ENCODE results near the gene PLEKHG2.

PLEKHG2 gene

GRCh38 chr19:39369200-39369599, 43.3 kb upstream of the PLEKHG2 start:
- no CpG with 5 or more reads among the region's 2 CpGs for WGBS (ENCODE audit: extremely low coverage, insufficient coverage, low lambda C conversion rate)
- Histone ChIP-seq H3K36me3 (ENCODE audit: control insufficient read depth, insufficient read depth, low read length) (peaks cover 6% of the 10 kb centered on the region), H2BK5ac (ENCODE audit: low read length) (no peak overlapping the region)

DNA sequence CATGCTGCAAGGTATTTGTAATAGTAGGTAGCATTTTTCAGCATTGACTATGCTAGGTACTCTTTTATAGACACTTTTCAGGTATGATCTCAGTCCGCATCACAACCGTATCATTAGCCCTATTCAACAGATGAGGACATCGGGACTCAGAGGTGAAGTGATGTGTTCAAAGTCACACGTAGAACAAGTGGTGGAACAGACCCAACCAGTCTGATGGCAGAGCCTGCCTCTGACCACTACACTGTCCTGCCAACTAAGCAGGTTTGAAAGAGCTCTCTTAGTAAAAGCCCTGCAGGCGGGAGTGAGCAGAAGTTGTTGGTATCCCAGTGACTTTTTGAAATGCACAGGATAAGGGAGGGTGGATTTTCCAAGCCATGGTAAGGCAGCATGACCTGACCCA, 41.7 kb upstream of the PLEKHG2 start:
- Histone ChIP-seq H3K56ac (ENCODE audit: low read length) (no peak overlapping the region), H3K27ac (ENCODE audit: low read depth, low read length) (no peak overlapping the region), H3K27me3 (ENCODE audit: insufficient read depth, low read length, poor library complexity) (no peaks in the 10 kb centered on the region), H2BK5ac (ENCODE audit: low read length) (no peak overlapping the region), H3K9ac (ENCODE audit: low read length) (no peak overlapping the region), H4K8ac (ENCODE audit: low read depth, low read length) (no peak overlapping the region), H3K79me1 (ENCODE audit: low read length) (no peaks in the 10 kb centered on the region), H3K4me1 (ENCODE audit: control insufficient read depth, low read depth, low read length) (no peaks in the 10 kb centered on the region), H4K5ac (ENCODE audit: low read length) (no peak overlapping the region), H3K4me3 (ENCODE audit: low read length) (no peak overlapping the region), H3K18ac (ENCODE audit: low read length) (no peak overlapping the region), H2BK15ac (replicated peaks; ENCODE audit: low read depth) (no peak overlapping the region), H3K36me3 (ENCODE audit: control insufficient read depth, insufficient read depth, low read length) (peaks cover 6% of the 10 kb centered on the region), H3K79me2 (ENCODE audit: control insufficient read depth, insufficient read depth, low read length) (no peaks in the 10 kb centered on the region), H2BK120ac (ENCODE audit: low read depth, low read length) (no peak overlapping the region), H3K4me2 (ENCODE audit: low read length) (no peak overlapping the region), H3K23ac (ENCODE audit: low read length) (no peak overlapping the region), H3K4ac (ENCODE audit: low read depth, low read length) (no peak overlapping the region), H2AK5ac (ENCODE audit: low read length) (no peak overlapping the region)
- no peak for DNase-seq
- WGBS (ENCODE audit: extremely low coverage, insufficient coverage, low lambda C conversion rate), result no CpG with 5 or more reads among the region's 5 CpGs

More at GRCh38 chr19:39369200-39369599, 43.3 kb upstream of the PLEKHG2 start:
- no peak overlapping the region for H3K27ac ChIP-seq (ENCODE audit: low read depth, low read length)
- H2BK120ac ChIP-seq (ENCODE audit: low read depth, low read length), result no peak overlapping the region
- H3K4me2 ChIP-seq (ENCODE audit: low read length), result no peak overlapping the region
- H3K27me3 ChIP-seq (ENCODE audit: insufficient read depth, low read length, poor library complexity), result no peaks in the 10 kb centered on the region
- no peak overlapping the region for H4K5ac ChIP-seq (ENCODE audit: low read length)
- H2AK5ac ChIP-seq (ENCODE audit: low read length), result no peak overlapping the region
- no peaks in the 10 kb centered on the region for H3K79me2 ChIP-seq (ENCODE audit: control insufficient read depth, insufficient read depth, low read length)
- H3K4me1 ChIP-seq (ENCODE audit: control insufficient read depth, low read depth, low read length), result no peaks in the 10 kb centered on the region
- no peak overlapping the region for H4K8ac ChIP-seq (ENCODE audit: low read depth, low read length)
- H3K4me3 ChIP-seq (ENCODE audit: low read length), result no peak overlapping the region
- H3K79me1 ChIP-seq (ENCODE audit: low read length), result no peaks in the 10 kb centered on the region
- no peak overlapping the region for H3K4ac ChIP-seq (ENCODE audit: low read depth, low read length)
- no peak overlapping the region for H3K56ac ChIP-seq (ENCODE audit: low read length)
- no peak overlapping the region for H3K9ac ChIP-seq (ENCODE audit: low read length)
- no peak overlapping the region for H2BK15ac ChIP-seq (replicated peaks; ENCODE audit: low read depth)
- no peak for DNase-seq
- no peak overlapping the region for H3K18ac ChIP-seq (ENCODE audit: low read length)
- H3K23ac ChIP-seq (ENCODE audit: low read length), result no peak overlapping the region

DNA sequence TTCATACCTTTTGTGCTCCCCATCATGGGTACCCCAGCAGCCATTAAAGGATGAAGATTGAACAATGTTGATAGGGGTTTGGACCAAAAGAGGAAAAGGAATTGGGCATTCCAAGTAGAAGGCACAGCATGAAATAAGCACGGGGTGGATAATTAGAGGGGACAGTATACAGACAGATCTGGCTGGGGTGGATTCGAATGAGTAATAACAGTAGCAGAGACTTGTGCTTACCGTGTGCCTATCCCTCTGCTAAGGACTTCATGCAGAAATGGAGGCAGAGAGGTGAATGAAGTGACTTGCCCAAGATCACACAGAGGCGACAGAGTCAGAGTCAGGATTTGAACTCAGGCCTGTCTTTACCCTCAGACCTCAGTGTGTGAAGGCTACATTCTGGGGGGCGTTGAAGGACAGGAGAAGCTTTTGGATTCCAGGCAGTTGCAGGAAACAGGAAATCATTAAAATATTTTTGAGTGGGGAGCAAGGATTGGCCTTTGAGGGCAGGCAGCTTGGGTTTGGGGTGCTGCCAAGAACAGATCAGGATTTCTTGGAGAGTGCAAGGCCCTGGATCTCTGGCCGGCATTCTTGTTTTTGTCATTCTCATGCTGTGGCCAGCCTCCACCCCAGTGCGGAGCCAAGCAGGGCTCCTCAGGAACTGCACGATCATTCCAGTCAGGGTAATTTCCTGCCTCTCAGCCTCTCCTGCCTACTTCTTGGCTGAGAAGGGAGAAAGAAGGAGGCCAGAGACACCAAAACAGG, 40.2 kb upstream of the PLEKHG2 start:
- Histone ChIP-seq H3K23ac (ENCODE audit: low read length) (no peak overlapping the region), H3K4me2 (ENCODE audit: low read length) (no peak overlapping the region), H3K18ac (ENCODE audit: low read length) (no peak overlapping the region), H3K56ac (ENCODE audit: low read length) (no peak overlapping the region), H2BK5ac (ENCODE audit: low read length) (no peak overlapping the region), H4K5ac (ENCODE audit: low read length) (no peak overlapping the region), H3K27me3 (ENCODE audit: insufficient read depth, low read length, poor library complexity) (no peaks in the 10 kb centered on the region), H3K27ac (ENCODE audit: low read depth, low read length) (no peak overlapping the region), H2BK120ac (ENCODE audit: low read depth, low read length) (no peak overlapping the region), H4K8ac (ENCODE audit: low read depth, low read length) (no peak overlapping the region), H2AK5ac (ENCODE audit: low read length) (no peak overlapping the region), H2BK15ac (replicated peaks; ENCODE audit: low read depth) (no peak overlapping the region), H3K36me3 (ENCODE audit: control insufficient read depth, insufficient read depth, low read length) (peaks cover 9% of the 10 kb centered on the region), H3K79me2 (ENCODE audit: control insufficient read depth, insufficient read depth, low read length) (no peaks in the 10 kb centered on the region), H3K4me1 (ENCODE audit: control insufficient read depth, low read depth, low read length) (no peaks in the 10 kb centered on the region), H3K4ac (ENCODE audit: low read depth, low read length) (no peak overlapping the region), H3K4me3 (ENCODE audit: low read length) (no peak overlapping the region), H3K9ac (ENCODE audit: low read length) (no peak overlapping the region), H3K79me1 (ENCODE audit: low read length) (no peaks in the 10 kb centered on the region)
- no CpG with 5 or more reads among the region's 8 CpGs for WGBS (ENCODE audit: extremely low coverage, insufficient coverage, low lambda C conversion rate)
- DNase-seq, result no peak

DNA sequence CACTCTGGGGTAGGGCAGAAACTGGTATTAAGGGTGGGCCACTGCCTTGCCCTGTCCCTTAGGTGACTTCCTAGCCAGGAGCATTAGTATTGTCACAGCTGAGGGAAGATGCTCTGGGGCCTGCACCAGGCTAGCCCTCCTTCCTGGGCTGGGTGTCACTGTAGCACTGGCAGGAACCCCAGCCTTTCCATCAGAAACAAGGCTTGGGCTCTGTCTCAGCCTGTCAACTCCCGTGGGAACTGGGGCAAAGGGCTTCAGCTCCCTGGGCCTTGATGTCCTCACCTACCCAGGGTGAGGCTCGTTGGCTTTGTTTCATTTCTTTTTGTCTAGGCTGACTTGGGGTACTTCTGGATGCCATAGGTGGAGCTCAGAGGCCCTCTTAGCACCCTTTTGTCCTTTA, 39.5 kb upstream of the PLEKHG2 start:
- Histone ChIP-seq H3K56ac (ENCODE audit: low read length) (no peak overlapping the region), H3K4me3 (ENCODE audit: low read length) (no peak overlapping the region), H3K4me1 (ENCODE audit: control insufficient read depth, low read depth, low read length) (no peaks in the 10 kb centered on the region), H3K27me3 (ENCODE audit: insufficient read depth, low read length, poor library complexity) (no peaks in the 10 kb centered on the region), H3K23ac (ENCODE audit: low read length) (no peak overlapping the region), H3K4me2 (ENCODE audit: low read length) (no peak overlapping the region), H3K9ac (ENCODE audit: low read length) (no peak overlapping the region), H4K8ac (ENCODE audit: low read depth, low read length) (no peak overlapping the region), H3K27ac (ENCODE audit: low read depth, low read length) (no peak overlapping the region), H2BK120ac (ENCODE audit: low read depth, low read length) (no peak overlapping the region), H4K5ac (ENCODE audit: low read length) (no peak overlapping the region), H3K36me3 (ENCODE audit: control insufficient read depth, insufficient read depth, low read length) (peaks cover 14% of the 10 kb centered on the region), H3K18ac (ENCODE audit: low read length) (no peak overlapping the region), H3K79me1 (ENCODE audit: low read length) (no peaks in the 10 kb centered on the region), H3K79me2 (ENCODE audit: control insufficient read depth, insufficient read depth, low read length) (no peaks in the 10 kb centered on the region), H2BK15ac (replicated peaks; ENCODE audit: low read depth) (no peak overlapping the region), H2BK5ac (ENCODE audit: low read length) (no peak overlapping the region), H3K4ac (ENCODE audit: low read depth, low read length) (no peak overlapping the region), H2AK5ac (ENCODE audit: low read length) (no peak overlapping the region)
- no peak for DNase-seq
- no CpG with 5 or more reads among the region's 2 CpGs for WGBS (ENCODE audit: extremely low coverage, insufficient coverage, low lambda C conversion rate)

- Histone ChIP-seq H3K27me3 (ENCODE audit: insufficient read depth, low read length, poor library complexity) (no peaks in the 10 kb centered on the region), H3K4me1 (ENCODE audit: control insufficient read depth, low read depth, low read length) (no peaks in the 10 kb centered on the region), H3K79me2 (ENCODE audit: control insufficient read depth, insufficient read depth, low read length) (no peaks in the 10 kb centered on the region), H3K4me2 (ENCODE audit: low read length) (no peak overlapping the region), H4K5ac (ENCODE audit: low read length) (no peak overlapping the region), H2BK5ac (ENCODE audit: low read length) (no peak overlapping the region), H3K4me3 (ENCODE audit: low read length) (no peak overlapping the region), H3K9ac (ENCODE audit: low read length) (no peak overlapping the region), H4K8ac (ENCODE audit: low read depth, low read length) (no peak overlapping the region), H3K56ac (ENCODE audit: low read length) (no peak overlapping the region), H3K18ac (ENCODE audit: low read length) (no peak overlapping the region), H2BK15ac (replicated peaks; ENCODE audit: low read depth) (no peak overlapping the region), H2BK120ac (ENCODE audit: low read depth, low read length) (no peak overlapping the region), H2AK5ac (ENCODE audit: low read length) (no peak overlapping the region), H3K36me3 (ENCODE audit: control insufficient read depth, insufficient read depth, low read length) (peaks cover 16% of the 10 kb centered on the region), H3K4ac (ENCODE audit: low read depth, low read length) (no peak overlapping the region), H3K23ac (ENCODE audit: low read length) (no peak overlapping the region), H3K27ac (ENCODE audit: low read depth, low read length) (no peak overlapping the region), H3K79me1 (ENCODE audit: low read length) (no peaks in the 10 kb centered on the region)
- no peak for DNase-seq
Measured at GRCh38 chr19:39375929-39376328, 36.5 kb upstream of the PLEKHG2 start.
